RWPE1 (cell line): ENCODE measurements around the gene ERGIC1.
A peak's percentile ranks its signal among the peaks of the same experiment; 100 is the strongest.

ENCODE experiments used
- CTCF ChIA-PET: fragments of 350-600 bp; sonication (Branson Sonifier 250); formaldehyde crosslinking; extraction: SDS; loops from one replicate; lab custom pipeline; 2021; lab: Yijun Ruan, JAX
- POLR2A ChIA-PET: fragments of 400-600 bp; formaldehyde crosslinking; extraction: SDS; loops from one replicate; lab custom pipeline; 2020; ENCODE audit warnings: antibody characterized with exemption; ENCODE audit not compliant: low non-redundant PET; lab: Yijun Ruan, JAX
- DNase-seq: peaks from one replicate; pipeline ENCODE4 v3.0.0; 2012; ENCODE audit warnings: low spot score
- H3K27ac ChIP-seq: fragments of 450-650 bp; 2 replicates; pipeline ENCODE4 v1.5.1; 2017
- CTCF ChIP-seq: fragments of 450-650 bp; conservative IDR thresholded peaks from 2 replicates; pipeline ENCODE4 v1.5.1; 2017; ENCODE audit warnings: low read depth, mild to moderate bottlenecking

Gene ERGIC1

GRCh38 chr5:172933238-172933637 lies 99.2 kb downstream of the ERGIC1 start:
- POLR2A ChIA-PET, result no interaction called here
- CTCF ChIA-PET, result interaction anchor here (0.8 to 10.1 kb wide), 10 partner anchors 9 to 454 kb away, joined by 3 to 138 read pairs (median 5); partner anchors contain the start of genes DUSP1 and RPL26L1
- DNase-seq, result no peak
- TF ChIP-seq CTCF, result no peak
- no peak overlapping the region for H3K27ac ChIP-seq

- no peak for DNase-seq
- TF ChIP-seq CTCF, result no peak
- CTCF ChIA-PET, result interaction anchor here (1.9 to 10.1 kb wide), 2 partner anchors 218 to 222 kb away, joined by 6 to 138 read pairs; no protein-coding TSS in a partner anchor
- POLR2A ChIA-PET, result no interaction called here
- peak overlapping the region; percentile 5; the same call in 1 of the 2 replicates for H3K27ac ChIP-seq
Measured at GRCh38 chr5:172935096-172935495, 101.0 kb downstream of the ERGIC1 start.

DNA sequence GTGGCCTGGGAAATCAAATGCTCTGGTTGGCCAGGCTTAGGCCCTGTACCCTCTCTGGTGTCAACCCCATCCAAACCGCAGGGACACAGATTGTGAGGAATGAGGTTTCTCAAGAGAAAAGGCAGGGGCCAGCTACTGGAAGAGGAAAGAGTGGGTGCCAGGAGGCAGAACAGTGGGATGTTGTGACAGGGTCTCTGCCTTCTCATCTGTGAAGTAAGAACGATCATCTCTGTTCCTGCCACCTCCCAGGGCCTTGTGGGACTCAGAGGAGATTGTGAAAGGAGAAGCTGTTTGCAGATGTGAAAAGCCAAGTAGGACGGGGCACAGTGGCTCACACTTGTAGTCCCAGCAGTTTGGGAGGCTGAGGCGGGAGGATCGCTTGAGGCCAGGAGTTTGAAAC lies 102.3 kb downstream of the ERGIC1 start:
- TF ChIP-seq CTCF, result no peak
- DNase-seq, result no peak
- H3K27ac ChIP-seq, result 0 out of 2 replicates have a peak overlapping the region, but pooled peaks have one; percentile 2
- ChIA-PET CTCF (interaction anchor here (1.0 to 1.9 kb wide), 5 partner anchors 220 to 229 kb away, joined by 3 to 7 read pairs (median 6); no protein-coding TSS in a partner anchor), POLR2A (interaction anchor here (1.1 kb wide), 1 partner anchor 165 kb away, joined by 4 read pairs; no protein-coding TSS in a partner anchor)

GRCh38 chr5:172939071-172939470 lies 105.0 kb downstream of the ERGIC1 start:
- CTCF ChIA-PET, result interaction anchor here (0.6 to 3.2 kb wide), 17 partner anchors 13 to 1948 kb away, joined by 3 to 22 read pairs (median 5); partner anchors contain the start of gene RPL26L1
- 0 out of 2 replicates have a peak overlapping the region, but pooled peaks have one; percentile 2 for H3K27ac ChIP-seq
- no peak; the same call in 1 of the 2 replicates for TF ChIP-seq CTCF
- no peak for DNase-seq
- POLR2A ChIA-PET, result no interaction called here

GRCh38 chr5:172939611-172940267 lies 105.7 kb downstream of the ERGIC1 start:
- H3K27ac ChIP-seq, result 0 out of 2 replicates have a peak overlapping the region, but pooled peaks have one; percentile 2
- POLR2A ChIA-PET, result no interaction called here
- no peak for TF ChIP-seq CTCF

DNA sequence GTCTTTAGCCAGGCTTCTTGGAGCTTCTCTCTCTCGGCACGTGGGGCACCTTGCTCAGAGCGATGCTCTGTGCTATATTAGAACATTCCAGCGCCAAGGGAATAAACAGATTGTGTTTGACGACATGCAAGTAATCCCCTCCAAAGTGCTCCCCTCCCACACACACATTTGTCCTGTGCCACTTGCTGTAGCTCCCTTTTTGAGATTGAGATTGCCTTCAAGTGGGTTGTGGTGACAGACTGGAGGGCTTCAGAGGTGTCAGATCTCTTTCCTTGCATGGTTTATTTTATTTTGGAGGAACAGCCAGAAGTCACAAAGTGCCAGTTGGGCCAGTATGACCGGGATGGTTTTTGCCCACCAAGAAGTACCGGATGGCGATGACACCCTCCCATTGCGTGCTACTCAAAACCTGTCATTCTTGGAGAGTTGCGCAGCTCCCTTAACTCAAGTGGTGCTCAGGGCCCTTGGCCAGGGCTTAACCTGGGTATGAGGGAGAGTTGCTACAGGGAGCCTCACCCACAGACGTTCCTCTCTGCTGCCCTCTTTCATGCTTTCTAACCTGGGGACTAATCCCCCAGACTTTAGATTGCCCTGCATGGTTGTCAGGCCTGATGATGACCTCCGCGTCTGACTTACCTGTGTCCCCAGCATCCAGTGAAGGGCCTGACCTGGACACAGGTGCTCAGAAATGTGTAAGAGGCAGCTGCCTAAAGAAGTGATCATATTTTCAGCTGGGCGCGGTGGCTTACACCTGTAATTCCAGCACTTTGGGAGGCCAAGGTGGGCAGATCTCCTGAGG lies 106.4 kb downstream of the ERGIC1 start:
- no peak for TF ChIP-seq CTCF
- ChIA-PET POLR2A (no interaction called here), CTCF (interaction anchor here (1.0 to 3.2 kb wide), 4 partner anchors 8 to 226 kb away, joined by 3 to 22 read pairs (median 4); no protein-coding TSS in a partner anchor)
- no peak overlapping the region for H3K27ac ChIP-seq
- no peak for DNase-seq

More at GRCh38 chr5:172939611-172940267, 105.7 kb downstream of the ERGIC1 start:
- DNase-seq, result no peak
- CTCF ChIA-PET, result interaction anchor here (0.6 to 3.2 kb wide), 12 partner anchors 12 to 1947 kb away, joined by 3 to 22 read pairs (median 5); partner anchors contain the start of gene RPL26L1
